GM19455 (cell line): ENCODE data around the gene CELSR1.

Experiments
- ATAC-seq: cut with Tn5 transposase; IDR thresholded peaks from one replicate; pipeline ENCODE4 v1.9.1; 2021; ENCODE audit not compliant: unreplicated experiment

CELSR1 gene

GRCh38 chr22:46462726-46463371, 74.6 kb downstream of the CELSR1 start:
- ATAC-seq, result no peak

- ATAC-seq, result no peak
Measured at GRCh38 chr22:46461566-46462180, 75.7 kb downstream of the CELSR1 start.

- ATAC-seq, result no peak
Measured at GRCh38 chr22:46460857-46461256, 76.6 kb downstream of the CELSR1 start.

GRCh38 chr22:46459347-46460065, 77.9 kb downstream of the CELSR1 start:
- ATAC-seq, result no peak

- no peak for ATAC-seq
Measured at GRCh38 chr22:46458525-46458924, 78.9 kb downstream of the CELSR1 start.

GRCh38 chr22:46457502-46458488, 79.6 kb downstream of the CELSR1 start:
- ATAC-seq, result no peak

DNA sequence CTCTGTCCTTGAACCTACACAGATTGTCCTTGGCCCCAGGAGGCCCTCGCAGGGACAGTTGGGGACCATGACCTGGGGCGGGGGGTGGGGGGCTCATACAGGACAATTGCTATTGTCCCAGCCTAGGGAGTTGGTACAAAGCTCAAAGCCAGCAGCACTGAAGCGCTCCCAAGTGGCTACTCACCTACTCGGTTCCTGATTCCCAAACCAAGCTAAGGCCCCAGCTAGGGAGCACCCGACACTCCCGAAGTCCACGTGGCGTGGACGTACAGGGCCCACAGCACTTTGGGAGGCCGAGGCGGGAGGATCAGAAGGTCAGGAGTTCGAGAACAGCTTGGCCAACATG, 80.6 kb downstream of the CELSR1 start:
- no peak for ATAC-seq

GRCh38 chr22:46455446-46455845, 82.0 kb downstream of the CELSR1 start:
- ATAC-seq, result no peak

DNA sequence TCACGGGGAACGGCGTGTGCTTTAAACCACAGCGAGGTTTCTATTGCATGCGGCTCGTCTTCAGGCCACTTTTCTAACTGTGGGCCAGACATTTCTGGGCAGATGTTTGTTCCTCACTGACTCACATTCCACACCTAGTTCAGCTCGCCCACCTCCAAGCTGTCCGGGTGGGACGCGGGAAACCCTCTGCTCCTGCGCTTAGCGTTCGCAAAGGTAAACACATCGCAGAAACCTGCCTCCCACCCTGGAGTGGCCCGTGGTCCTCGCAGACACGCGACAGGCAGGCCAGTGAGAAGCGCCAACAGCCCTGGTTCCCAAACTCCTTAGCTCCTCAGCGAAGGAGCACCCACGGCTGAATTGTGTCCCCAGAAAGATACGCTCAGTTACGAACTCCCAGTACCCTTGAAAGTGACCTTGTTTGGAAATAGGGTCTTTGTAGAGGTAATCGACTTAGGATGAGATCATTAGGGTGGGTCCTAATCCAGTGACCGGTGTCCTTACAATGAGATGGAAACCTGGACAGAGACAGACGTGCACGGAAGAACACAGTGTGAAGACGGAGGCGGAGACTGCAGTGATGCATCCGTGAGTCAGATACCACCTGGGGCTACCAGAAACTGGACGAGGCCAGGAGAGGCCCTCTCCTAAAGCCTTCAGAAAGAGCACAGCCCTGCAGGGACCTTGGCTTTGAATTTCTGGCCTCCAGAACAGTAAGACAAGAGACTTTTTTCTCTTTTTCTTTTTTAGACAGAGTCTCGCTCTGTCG, 82.7 kb downstream of the CELSR1 start:
- ATAC-seq, result no peak

- ATAC-seq, result no peak
Measured at GRCh38 chr22:46453829-46454503, 83.5 kb downstream of the CELSR1 start.

DNA sequence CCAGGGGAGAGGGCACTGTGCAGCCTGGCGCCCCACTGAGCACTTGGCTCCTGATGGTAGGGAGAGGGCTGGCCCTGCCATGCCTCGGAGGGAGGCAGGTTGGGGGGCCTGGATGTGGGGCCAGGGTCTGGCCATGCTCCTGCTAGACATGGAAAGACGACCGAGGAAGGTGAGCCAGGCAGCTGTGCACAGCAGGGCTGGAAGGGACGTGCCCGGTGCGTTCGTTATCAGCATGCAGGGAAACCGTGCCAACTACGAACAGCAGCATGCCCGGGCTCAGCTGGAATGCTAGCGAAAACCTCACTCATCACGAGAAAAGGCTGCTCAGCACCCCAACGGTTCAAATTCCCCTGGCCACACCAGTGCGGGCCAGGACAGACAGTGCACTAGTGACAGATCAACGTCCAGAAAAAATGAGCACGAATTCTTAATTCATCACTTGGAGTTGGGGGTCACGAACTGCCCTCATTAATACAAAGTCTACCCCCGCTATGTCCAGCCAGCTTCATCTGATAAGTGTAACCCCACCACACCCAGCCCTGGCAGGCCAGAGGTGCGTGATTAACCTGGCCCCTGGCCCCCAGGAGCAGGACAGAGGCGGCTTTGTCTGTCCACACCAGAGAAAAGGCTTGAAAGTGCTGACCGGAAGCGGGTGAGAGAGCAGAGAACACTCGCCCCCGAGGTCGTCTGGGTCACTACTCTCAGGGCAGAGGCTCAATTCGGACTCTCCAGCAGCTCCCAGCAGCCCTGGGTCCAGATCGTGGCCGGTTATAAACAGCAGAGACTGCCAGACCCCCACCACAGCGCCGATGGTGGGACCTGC, 84.2 kb downstream of the CELSR1 start:
- ATAC-seq, result no peak

- no peak for ATAC-seq
Measured at GRCh38 chr22:46452195-46453005, 85.0 kb downstream of the CELSR1 start.

DNA sequence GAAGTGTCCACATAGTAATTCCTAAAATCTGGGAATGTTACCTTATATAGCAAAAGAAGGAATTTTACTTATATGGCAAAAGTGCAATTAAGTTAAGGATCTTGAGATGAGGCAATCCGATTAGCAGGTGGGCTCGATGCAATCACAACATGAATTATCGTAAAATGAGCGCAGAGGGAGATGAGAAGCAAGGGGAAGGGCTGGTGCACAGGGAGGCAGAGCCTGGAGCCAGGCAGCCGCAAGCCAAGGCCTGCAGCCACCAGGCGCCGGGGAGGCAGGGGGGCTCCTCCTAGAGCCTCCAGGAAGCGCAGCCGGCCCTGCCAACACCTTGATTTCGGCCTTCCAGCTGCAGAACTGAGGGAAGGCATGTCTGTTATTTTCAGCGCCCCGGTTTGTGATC, 85.7 kb downstream of the CELSR1 start:
- no peak for ATAC-seq

GRCh38 chr22:46450931-46451561, 86.4 kb downstream of the CELSR1 start:
- ATAC-seq, result no peak

DNA sequence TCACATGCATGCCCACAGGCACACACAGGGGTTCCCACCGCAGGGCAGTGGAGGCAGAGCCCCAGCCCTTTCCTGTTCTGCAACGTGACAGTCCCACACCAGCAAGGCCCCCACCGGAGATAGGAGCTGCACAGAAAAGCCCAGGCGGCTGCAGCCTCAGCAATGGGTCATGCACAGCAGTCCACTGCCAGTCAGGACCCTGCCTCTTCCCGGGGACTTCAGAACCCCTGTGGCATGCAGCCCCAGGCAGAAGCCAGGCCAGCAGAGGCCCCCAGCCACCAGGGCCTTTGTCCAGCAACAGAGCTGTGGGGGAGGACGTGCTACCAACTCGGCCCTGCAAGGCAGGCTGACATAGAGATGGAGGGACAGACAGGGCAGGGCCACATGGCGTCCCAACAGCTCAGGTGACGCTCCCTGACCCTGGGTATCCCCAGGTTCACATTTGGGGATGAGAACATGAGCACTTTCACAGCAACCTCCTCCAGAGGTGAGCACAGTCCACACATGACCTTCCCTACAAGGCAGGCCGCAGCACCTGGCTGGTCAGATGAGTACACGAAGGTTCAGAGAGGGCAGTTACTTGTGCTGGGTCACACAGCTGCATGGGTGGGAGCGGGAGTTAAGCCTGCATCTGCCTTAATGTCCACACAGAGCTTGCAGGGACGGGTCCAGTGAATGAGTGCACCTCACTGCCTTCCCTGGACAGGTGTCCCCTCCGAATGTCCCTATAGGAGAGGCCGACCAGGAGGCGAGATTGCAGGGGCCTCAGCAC, 87.3 kb downstream of the CELSR1 start:
- no peak for ATAC-seq

- ATAC-seq, result no peak
Measured at GRCh38 chr22:46449116-46449691, 88.2 kb downstream of the CELSR1 start.

DNA sequence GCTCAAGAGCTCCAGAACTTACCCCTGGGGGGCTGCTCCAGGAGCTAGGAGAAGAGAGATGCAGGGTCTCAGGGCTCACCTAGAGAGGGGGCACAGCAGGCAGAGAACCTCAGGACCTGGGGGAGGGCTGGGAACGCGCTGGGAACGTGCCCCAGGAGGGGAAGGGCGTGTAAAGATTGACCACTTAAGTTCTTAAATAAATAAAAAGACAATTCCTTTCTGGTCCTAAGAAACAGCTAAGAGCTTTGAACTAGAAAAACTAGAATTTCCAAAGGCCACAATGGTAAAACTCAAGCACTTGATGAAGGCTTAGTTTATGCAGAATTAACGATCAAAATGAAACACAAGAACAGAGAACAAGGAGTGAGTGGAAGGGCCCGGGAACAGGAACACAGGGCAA, 89.1 kb downstream of the CELSR1 start:
- ATAC-seq, result no peak
